ENCODE data around the gene VWA8. TPM values are rescaled to one million over a fixed set of nuclear protein-coding genes. Genes with fewer than 3 reads are reported as not detected.

The VWA8 gene
- total and polyA plus RNA-seq, 2 of the 8 experiments (the other 6 are each of a cell fraction or from before 2014, with no cell fraction given), result 5.9 to 19.6 TPM

GRCh38 chr13:41944229-41944628 is 16.7 kb downstream of the VWA8 start:
- Histone ChIP-seq H2BK5ac (ENCODE audit: low read depth, low read length) (no peak overlapping the region), H3K4me3 (ENCODE audit: extremely low read depth in 1 of 4, insufficient read depth in 2 of 4, low read depth in 3 of 4, low read length in 4 of 4) (no peak overlapping the region), H4K91ac (replicated peaks; ENCODE audit: insufficient read length, low read length) (no peak overlapping the region), H3K4ac (replicated peaks; ENCODE audit: insufficient read length, low read depth, low read length) (no peak overlapping the region), H3K9ac (replicated peaks in 1 of 4; ENCODE audit: extremely low read depth in 1 of 4, low read depth in 3 of 4, low read length in 3 of 4) (no peak overlapping the region), H2AFZ (ENCODE audit: low read length) (no peak overlapping the region), H3K27me3 (replicated peaks in 1 of 4; ENCODE audit: control insufficient read depth in 3 of 4, extremely low read depth in 1 of 4, insufficient read depth in 3 of 4, low read length in 3 of 4) (no peaks in the 10 kb centered on the region), H3K56ac (replicated peaks; ENCODE audit: insufficient read length, low read depth, low read length) (no peak overlapping the region), H4K5ac (ENCODE audit: insufficient read length, low read depth, low read length) (no peak overlapping the region), H3K79me2 (ENCODE audit: control insufficient read depth in 1 of 2, insufficient read depth in 2 of 2, low read length in 2 of 2) (peaks cover 0 to 12% of the 10 kb centered on the region in 2 experiments; a peak in 2 of 4 replicates), H4K8ac (ENCODE audit: extremely low read depth, insufficient read depth, low read length) (no peak overlapping the region), H4K20me1 (replicated peaks in 1 of 2; ENCODE audit: control insufficient read depth in 1 of 2, insufficient read depth in 2 of 2, low read length in 2 of 2) (peaks cover 0 to 1% of the 10 kb centered on the region in 2 experiments), H3K9me3 (ENCODE audit: insufficient read depth in 2 of 2, low read depth in 1 of 2, low read length in 1 of 2) (no peaks in the 10 kb centered on the region), H3K14ac (ENCODE audit: insufficient read length) (no peak overlapping the region), H3K27ac (ENCODE audit: low read depth, low read length) (no peak overlapping the region), H3K18ac (ENCODE audit: extremely low read depth, low read length) (no peak overlapping the region), H2BK20ac (ENCODE audit: low read length) (no peak overlapping the region), H2BK120ac (replicated peaks; ENCODE audit: low read depth, low read length) (no peak overlapping the region), H3K4me1 (replicated peaks in 1 of 4; ENCODE audit: control insufficient read depth in 3 of 4, insufficient read depth in 4 of 4, low read length in 3 of 4) (peaks cover 0 to 3% (median 2%) of the 10 kb centered on the region in 4 experiments; a peak in 1 of 7 replicates), H2AK5ac (ENCODE audit: low read depth, low read length) (no peak overlapping the region), H3K23me2 (ENCODE audit: low read depth, low read length) (no peaks in the 10 kb centered on the region), H3K4me2 (ENCODE audit: insufficient read depth in 1 of 2, low read depth in 2 of 2, low read length in 2 of 2) (no peak overlapping the region), H3K23ac (ENCODE audit: insufficient read length) (no peak overlapping the region), H3K36me3 (ENCODE audit: control insufficient read depth in 2 of 4, insufficient read depth in 4 of 4, low read length in 3 of 4) (no peaks in the 10 kb centered on the region), H2BK15ac (ENCODE audit: low read length) (no peak overlapping the region), H3K79me1 (ENCODE audit: low read depth, low read length) (no peaks in the 10 kb centered on the region; the same call in 1 of the 2 replicates), H2BK12ac (ENCODE audit: low read depth, low read length) (no peak overlapping the region)
- POLR2A ChIA-PET (ENCODE audit: partially characterized antibody), result interaction anchor here (0.6 to 1.1 kb wide), 2 partner anchors 16 to 103 kb away, joined by 3 to 6 read pairs; partner anchors contain the start of gene VWA8
- WGBS, 2 experiments (ENCODE audit: extremely low coverage in 1 of 2, insufficient coverage in 1 of 2, insufficient read length in 1 of 2, insufficient replicate concordance in 2 of 2, low coverage in 1 of 2, low lambda C conversion rate in 2 of 2, missing lambda C conversion rate in 1 of 2), result 87% methylated on average over 3 of the region's 3 CpGs; no CpG with 5 or more reads in 1 of the 2 experiments
- CTCF ChIA-PET (ENCODE audit: partially characterized antibody), result interaction anchor here (0.7 to 1.4 kb wide), 4 partner anchors 26 to 272 kb away, joined by 3 to 4 read pairs (median 3); no protein-coding TSS in a partner anchor
- FAIRE-seq (no peak), DNase-seq (ENCODE audit: low read depth in 1 of 2, low spot score in 2 of 2) (no peak)
- TF ChIP-seq CEBPB (IDR thresholded peaks at IDR 0.05; ENCODE audit: low read depth, low read length) (no peak), NANOG (IDR thresholded peaks at IDR 0.05; ENCODE audit: insufficient read depth, low read depth, low read length, poor library complexity, severe bottlenecking) (no peak), E2F6 (IDR thresholded peaks at IDR 0.05) (no peak), FOSL1 (IDR thresholded peaks at IDR 0.05; ENCODE audit: insufficient read depth, low read depth, low read length) (no peak)
